NB4 (cell line): ENCODE measurements around the gene DTNB.

Source experiments
- CTCF ChIP-seq: IDR thresholded peaks from one replicate; pipeline ENCODE4 v1.5.1; 2012; ENCODE audit warnings: low read depth, low read length
- MAX ChIP-seq: IDR thresholded peaks from 2 replicates; pipeline ENCODE4 v1.6.1; 2011; ENCODE audit warnings: low read depth, low read length
- MYC ChIP-seq: IDR thresholded peaks from 2 replicates; pipeline ENCODE4 v1.6.1; 2011; ENCODE audit warnings: low read depth, low read length
- POLR2A ChIP-seq: IDR thresholded peaks from 2 replicates; pipeline ENCODE4 v1.6.1; 2011; ENCODE audit warnings: mild to moderate bottlenecking; ENCODE audit not compliant: insufficient read length; ENCODE audit errors: extremely low read depth

GRCh38 chr2:25499157-25499556 is 174.2 kb downstream of the DTNB start:
- TF ChIP-seq CTCF, result no peak
- TF ChIP-seq MAX, result no peak
- no peak for TF ChIP-seq POLR2A
- TF ChIP-seq MYC, result no peak
